GM18508 (cell line): ENCODE results near the gene GALNT13.

ENCODE experiments used
- ATAC-seq: cut with Tn5 transposase; IDR thresholded peaks from one replicate; pipeline ENCODE4 v1.9.1; 2021; ENCODE audit warnings: moderate number of reproducible peaks; ENCODE audit not compliant: insufficient read depth, unreplicated experiment

GALNT13 gene

DNA sequence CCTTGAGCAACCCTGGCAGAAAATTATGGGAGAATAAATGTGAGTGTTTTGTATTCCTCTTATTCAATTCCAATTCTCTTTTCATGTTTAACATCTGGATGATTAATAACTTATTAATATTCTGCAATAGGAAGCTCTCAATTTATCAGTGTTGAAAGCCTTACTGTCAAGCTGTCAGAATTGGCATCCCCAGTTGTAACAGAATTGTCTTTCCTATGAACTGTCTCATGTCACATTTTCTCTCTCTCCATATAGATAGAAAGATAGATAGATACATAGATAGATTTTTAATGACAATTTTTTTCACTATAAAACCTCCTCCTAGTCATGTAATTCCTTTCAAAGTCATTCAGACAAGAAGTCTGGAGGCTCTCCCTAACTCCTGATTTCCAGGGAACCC is 331.5 kb downstream of the GALNT13 start:
- ATAC-seq, result no peak

DNA sequence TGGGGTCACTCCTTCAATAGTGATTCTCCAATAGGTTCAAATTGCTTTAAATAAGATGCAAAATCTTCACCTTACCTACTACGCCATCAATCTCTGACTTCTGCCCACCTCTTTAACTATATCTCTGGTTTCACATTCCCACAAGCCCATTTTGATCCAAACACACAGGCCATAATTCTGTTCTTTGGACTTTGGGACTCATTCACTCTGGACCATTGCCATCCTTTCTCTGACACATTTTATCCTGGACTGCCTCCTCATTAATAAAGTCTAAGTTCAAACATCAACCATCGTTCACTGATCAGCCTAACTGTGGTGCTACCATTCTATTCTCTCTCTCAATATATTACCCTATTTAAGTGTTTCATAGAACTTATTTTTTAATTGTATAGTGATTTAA is 332.2 kb downstream of the GALNT13 start:
- no peak for ATAC-seq

DNA sequence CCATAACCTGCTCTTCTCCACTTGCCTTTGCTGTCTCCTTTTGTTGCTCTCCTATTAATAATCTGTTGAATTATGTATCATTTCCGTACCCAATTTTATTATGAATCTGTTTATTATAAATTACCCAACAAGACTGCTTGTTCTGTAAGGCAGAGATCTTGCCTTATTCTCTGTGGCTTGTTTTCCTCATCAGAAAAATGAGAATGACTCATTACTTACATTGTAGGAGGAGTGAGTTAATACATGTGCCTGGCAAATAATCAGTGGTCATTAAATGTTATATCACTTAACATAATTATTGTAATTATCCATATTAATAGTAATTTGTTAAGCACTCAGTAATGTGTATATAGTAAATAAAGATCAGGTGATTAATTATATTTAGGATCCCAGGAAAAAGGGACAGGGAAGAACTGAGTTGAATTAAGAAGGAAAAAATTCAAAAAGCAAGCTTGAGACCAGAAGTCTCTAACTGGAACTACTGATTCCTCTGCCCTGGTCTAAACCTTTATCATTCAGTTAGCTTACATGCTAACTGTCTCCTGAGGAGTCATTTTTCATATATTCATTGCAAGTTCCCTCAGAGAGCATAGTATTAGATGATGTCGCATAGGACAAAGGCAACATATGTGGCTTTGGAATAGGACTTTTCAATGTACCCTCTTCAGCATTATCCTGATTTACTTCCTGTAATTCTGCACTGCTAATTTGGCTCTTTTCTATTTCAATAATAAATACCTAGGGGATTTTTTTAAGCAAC is 335.7 kb downstream of the GALNT13 start:
- ATAC-seq, result no peak

DNA sequence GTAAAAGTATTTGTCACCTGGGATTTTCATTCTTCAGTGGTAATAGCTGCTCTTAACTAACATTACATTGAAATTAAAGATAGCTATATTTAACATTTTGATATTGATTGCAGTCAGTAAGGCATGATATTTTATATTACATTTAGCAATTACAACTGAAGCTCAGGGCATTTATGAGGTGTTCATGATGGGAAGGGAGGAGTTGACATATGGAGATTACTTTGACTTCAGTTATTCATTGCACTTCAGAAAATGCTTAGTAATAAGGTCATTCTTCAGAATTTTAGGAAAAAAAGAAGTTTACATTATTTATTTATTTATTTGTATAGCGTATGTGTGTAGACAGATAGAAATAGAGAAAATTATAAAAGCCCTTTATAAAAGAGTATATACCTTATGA is 352.0 kb downstream of the GALNT13 start:
- no peak for ATAC-seq

DNA sequence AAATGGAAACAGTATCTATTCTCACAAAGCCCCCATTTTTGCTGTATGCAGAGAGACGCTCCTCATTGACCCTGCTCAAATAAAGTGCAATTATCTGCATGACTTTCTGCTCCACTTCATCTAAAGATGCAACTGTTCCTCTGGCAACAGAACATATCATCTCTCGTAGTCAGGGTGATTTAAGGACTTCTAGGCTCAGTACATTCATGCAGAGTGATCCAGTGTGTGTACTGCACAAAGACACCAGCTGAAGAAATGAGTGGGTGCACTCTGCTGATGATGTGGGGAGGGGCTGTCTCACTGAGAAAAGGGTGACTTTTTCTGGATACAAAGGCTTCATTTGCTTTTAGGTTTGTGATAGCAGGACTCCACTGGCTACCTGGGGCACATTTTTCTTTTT is 355.2 kb downstream of the GALNT13 start:
- no peak for ATAC-seq

DNA sequence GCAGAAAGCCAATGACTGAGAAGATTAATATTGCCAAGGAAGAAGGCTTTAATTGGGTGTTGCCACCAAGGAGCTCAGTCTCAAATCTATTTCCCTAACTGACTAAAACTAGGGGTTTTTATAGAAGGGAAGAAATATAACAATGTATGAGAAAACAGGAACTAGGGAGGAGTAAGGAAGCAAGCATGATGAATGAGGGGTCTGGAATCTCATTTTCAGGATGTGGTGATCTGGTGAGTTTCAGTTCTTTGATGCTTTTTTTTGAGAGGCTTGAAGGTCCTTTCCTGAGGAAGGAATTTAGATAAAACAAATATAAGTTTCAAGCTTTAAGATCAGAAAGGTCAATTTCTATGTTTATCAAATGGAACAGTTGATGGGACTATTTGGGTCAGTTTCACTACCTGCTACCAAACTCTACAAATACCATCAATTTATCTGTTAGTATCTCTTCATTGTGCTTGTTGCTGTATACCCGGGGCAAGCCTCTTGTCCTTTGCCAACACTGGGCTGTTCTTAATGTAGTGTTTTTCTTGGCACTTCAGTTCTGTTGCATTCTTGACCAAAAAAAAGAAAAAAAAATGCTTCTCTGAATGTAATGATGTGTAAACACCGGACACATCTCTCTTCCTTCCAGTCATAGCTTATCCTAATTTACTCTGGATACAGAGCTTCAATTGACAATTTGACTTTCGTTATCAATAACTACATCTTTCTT is 357.0 kb downstream of the GALNT13 start:
- ATAC-seq, result no peak

DNA sequence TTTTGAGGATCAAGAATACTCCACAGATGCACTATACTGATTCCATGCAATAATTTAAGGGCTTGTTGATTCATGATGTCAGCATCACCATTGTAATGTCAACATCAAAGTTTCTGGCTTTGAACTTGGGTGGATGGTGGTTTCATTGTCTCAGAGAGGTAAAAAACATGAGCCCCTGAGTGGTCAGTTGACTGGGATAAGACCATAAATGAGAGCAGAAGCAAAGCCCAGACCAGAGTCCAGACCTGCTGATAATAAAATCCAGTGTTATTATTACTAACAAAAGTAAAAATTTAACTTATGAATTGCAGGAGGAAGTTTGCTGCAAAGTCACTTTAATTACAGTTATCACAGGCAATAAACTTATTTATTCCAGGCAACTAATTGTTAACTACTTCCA is 358.2 kb downstream of the GALNT13 start:
- no peak for ATAC-seq

DNA sequence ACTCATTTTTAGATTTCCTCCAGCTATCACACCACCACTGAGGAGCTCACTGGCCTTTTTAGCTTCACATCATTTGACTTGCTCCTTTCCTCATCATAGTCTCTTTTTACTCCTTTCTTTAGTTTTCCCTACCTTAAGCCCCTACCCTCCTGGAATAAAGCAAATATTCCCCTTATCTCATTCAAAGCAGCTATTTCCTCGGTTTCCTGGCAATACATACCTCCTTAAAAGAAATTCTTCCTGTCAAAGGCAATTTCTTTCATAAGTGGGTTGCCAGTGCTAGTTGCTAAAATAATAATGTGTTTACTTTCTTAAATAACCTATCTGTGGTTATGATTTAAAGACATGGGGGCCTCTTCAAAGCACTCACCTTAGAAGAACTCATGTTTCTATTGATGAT is 359.3 kb downstream of the GALNT13 start:
- no peak for ATAC-seq

DNA sequence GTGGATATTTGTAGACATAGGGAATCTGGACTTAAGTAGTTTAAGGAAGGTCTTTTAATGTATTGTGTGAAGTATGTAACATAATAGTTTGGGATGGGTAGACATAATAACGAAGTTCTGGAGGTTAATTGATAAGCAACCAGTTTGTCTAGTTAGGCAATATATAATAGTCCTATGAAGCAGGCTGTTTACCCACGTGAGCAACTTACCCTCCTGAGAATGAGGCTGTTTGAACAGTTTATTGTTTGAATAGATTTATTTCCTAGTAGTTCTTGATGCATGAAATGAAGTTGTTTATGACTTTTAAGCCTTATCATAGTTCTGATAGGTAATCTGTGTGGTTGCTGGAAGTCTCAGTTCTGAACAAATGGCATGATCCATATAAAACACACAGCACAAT is 361.5 kb downstream of the GALNT13 start:
- no peak for ATAC-seq

DNA sequence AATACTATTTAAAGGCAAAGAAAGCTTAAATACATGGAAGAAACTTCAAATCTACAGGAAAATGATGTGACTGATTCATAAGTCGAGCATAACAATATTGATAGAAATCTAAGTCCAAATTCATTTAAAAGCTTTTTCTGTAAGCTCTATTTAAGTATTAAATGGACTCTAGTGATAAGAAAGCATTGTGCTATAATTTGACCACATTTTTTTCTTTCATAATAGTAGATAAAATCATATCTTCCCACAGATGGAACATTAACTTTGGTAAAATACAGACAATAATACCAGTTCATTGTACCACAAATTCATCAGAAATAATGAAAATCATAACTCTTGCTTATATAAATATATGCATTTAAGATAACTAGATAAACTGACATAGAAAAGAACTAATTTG is 366.5 kb downstream of the GALNT13 start:
- ATAC-seq, result no peak

DNA sequence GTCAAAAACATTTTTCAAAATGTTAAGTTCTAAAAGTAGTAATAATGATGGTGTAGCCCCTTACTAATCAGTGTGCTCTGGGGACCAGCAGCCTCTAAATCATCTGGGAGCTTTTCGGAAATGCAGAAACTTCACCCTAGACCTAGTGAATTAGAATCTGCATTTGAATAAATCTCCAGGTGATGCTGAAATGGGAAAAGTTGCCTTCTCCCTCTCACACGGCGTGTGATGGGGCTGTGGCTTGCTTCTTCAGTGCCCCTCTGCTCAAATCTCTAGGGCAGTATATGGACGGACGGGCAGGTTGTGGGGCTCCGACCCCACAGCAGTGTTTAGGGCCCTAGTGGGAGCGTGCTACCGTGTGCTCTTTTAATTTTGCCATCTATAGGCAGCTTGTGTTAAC is 368.6 kb downstream of the GALNT13 start:
- no peak for ATAC-seq

DNA sequence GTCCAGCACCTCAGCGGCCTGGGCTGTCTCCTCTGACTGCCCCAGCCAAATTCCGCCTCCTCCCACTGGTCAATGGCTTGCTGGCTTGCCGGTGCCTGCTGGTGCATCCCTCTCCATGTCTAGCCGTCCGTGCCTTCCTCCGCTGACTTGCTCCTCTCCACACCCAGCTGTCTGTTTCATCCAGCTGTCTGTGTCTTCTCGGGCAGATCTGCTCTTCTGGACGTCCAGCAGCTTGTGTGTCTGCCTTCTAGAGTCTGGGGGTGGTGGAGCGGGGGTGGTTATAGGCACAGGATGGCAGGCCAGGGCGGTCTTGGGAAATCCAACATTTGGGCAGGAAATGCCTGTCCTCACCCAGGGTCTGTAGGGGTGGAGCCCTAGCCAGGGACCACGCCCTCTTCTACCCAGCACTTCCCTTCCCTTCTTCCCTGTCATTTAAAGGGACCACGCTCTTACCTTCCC is 369.2 kb downstream of the GALNT13 start:
- ATAC-seq, result no peak

DNA sequence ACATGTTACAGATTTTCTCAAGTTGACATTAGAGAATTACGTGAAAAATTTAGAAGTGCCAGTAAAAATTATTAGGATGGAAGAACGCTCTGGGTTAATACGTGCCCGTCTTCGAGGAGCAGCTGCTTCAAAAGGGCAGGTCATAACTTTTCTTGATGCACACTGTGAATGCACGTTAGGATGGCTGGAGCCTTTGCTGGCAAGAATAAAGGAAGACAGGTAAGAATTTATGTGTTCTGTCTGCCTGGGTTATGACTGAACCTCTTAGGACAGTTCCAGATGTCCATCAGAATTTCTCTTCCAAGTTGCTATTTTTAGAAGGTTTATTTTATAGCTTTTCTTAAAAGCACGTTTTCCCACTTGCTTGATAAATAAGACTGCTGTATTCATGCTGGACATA is 371.0 kb downstream of the GALNT13 start:
- ATAC-seq, result no peak

DNA sequence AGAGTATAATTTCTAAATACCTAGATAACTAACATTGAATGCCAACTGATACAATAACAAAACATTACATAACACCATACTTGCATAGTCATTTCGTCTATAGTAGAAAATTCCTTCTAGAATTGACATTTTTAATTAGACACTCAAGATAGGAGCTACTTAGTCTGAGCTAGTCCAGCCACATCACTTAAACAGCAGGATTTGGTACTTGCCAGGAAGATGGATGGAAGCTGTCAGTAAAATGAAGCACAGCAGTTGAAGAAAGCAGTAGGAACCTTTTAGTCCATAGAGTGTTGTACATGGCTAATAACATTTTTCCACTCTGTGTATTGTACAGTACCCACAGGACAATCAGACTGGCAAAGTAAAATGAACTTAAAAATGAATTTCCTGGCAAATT is 372.0 kb downstream of the GALNT13 start:
- no peak for ATAC-seq

DNA sequence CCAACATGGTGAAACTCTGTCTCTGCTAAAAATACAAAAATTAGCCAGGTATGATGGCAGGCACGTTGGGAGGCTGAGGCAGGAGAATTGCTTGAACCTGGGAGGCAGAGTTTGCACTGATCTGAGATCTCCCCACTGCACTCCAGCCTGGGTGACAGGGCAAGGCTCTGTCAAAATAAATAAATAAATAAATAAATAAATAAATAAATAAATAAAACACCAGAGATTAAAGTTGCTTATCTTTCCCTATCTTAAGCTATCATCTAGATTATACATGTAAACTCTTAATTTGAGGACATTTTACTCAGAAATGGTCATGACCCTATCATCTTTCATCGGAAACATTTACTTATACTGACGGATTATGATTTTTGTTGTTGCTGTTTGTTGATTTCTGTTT is 373.2 kb downstream of the GALNT13 start:
- no peak for ATAC-seq

DNA sequence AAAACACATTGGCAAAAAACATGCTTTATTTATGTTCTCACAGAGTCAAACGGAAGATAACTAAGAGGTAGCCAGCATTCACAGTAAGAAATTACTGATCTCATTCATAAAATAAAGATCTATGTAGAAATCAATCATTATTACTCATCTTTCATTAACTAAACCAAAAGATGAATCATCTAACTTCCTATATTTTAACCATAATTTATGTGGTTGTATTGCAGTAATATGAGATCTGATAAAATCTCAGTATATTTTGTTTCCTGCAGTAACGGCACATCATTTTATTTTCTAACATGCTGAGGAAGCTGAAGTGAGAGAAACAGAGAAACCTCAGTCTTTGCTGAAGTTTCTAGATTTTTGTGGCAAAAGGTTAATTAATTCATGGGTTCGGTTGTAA is 375.8 kb downstream of the GALNT13 start:
- ATAC-seq, result no peak

DNA sequence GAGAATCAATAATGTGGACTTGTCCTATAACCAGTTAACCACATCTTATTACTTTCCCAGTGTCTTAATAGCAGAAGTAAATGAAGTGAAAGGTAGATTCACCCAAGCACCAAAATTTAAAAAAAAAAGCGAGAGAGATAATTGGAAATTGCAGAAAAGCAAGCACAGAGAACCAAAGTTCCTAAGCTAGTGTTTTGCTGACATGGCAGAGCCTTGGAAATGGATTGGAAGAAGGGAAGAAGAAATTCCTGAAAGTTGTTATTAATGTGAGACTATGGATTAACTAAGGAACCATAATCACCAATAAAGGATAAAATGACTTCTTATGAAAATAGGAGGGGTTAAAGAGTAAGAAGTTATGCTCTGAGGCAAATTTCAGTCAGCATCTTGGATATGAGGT is 384.4 kb downstream of the GALNT13 start:
- ATAC-seq, result no peak

DNA sequence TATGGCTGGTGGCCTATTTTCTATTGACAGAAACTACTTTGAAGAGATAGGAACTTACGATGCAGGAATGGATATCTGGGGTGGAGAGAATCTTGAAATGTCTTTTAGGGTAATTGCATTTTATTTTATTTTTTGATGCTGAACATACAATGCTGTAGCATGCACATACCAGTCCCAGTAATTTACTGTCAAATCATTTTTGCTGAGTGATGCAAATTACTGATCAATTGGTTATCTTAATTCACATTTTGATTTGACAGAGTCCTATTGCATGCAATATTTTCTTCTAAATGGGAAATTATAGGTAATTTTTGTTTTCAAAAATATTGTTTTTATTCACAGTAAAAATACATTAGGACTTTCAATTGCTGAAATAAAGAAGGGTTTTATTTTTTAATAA is 387.3 kb downstream of the GALNT13 start:
- ATAC-seq, result no peak

DNA sequence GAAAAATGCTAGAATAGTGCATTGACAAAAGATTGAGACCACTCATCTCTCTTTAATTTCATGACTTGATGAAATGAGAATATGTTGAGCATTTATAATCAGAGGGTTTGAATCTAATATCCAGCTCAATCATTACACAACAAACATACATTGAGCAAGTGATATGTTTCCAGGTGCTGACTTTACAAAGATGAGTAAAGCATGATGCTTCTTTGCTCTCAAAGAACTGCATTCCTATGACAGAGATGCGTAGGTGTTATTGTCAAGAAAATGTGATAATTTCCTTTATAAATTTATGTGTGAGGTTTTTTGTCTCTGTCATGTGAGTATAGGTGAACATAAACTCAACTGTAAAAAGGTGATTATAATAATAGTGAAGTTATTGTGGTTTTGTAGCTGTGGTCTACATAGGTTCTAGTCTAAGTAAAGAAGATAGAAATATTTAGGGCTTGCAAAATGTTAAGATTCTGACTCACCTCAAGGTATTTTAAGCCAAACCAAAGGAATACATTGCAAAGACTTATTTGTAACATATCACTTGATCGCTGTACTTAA is 389.8 kb downstream of the GALNT13 start:
- ATAC-seq, result no peak

DNA sequence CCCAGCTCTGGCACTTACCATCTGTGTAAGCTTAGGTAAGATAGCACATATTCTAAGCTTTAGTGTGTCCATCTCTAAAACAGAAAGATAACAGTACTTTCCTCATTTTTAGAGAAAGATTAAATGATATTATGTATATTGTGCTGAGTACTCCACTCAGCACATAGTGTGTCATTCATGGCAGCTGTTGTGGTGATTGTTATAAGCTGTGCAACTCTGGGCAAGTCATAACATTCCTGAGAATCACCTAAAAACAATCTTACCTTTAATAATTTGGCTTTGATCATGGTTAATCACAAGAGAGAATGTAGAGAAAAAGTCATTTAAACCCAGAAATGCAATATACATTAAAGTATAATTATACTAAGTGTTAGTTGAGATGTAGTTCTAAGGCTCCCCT is 391.5 kb downstream of the GALNT13 start:
- no peak for ATAC-seq

DNA sequence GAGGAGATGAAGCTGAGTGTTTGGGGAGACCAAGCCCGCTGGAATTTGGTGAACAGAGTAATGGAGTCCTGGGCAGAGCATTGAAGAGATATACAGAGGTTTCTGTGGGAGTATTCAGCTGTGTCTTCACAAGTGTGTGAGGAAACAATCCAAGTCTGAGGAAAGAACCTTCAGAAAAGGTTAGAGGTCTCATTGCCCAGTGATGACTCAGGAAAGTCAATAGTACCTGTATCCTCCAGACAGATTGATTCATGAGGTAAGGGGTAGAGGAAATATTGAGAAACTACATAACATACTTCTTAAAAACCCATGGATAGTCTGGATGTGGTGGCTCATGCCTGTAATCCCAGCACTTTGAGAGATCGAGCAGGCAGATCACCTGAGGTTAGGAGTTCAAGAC is 392.3 kb downstream of the GALNT13 start:
- ATAC-seq, result no peak

DNA sequence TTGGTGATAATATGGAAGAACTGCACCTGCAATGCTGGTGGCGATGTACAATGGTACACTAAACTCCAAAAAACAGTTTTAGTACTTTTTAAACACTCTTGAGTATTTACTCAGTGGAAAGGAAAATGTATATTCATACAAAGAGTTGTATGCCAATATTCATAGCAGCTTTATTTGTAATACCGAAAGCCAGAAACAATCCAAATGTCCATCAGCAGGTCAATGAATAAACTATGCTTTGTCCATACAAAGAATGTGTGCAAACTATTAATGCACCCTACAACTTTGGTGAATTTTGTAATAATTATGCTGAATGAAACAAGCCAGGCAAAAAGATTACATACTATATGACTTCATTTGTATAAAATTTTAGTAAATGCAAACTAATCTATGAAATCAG is 396.3 kb downstream of the GALNT13 start:
- ATAC-seq, result no peak
